Measurements from ENCODE around the gene ZNF385B.

ZNF385B gene

DNA sequence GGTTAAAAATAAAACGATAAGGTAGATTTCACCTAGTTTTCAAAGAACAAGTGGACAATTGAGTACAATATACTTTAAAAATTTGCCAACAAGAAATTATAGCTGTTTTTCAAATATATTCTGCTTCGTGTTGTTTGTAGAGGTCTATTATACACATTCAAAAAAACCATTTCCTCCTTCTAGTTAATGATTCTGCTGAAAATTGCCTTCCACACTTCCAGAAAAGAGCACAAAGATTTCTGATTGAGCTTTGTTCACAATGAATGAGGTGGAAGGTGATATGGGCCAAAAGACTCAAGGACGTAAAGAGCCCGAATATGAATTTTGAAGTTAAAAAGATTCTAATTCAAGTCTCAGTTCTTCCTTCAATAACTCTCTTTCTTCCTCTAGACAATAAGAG, 319.8 kb downstream of the ZNF385B start:
- TF ChIP-seq MYC (IDR thresholded peaks at IDR 0.05; ENCODE audit: low read depth, low read length), result no peak
- TF ChIP-seq, protein P1, sequence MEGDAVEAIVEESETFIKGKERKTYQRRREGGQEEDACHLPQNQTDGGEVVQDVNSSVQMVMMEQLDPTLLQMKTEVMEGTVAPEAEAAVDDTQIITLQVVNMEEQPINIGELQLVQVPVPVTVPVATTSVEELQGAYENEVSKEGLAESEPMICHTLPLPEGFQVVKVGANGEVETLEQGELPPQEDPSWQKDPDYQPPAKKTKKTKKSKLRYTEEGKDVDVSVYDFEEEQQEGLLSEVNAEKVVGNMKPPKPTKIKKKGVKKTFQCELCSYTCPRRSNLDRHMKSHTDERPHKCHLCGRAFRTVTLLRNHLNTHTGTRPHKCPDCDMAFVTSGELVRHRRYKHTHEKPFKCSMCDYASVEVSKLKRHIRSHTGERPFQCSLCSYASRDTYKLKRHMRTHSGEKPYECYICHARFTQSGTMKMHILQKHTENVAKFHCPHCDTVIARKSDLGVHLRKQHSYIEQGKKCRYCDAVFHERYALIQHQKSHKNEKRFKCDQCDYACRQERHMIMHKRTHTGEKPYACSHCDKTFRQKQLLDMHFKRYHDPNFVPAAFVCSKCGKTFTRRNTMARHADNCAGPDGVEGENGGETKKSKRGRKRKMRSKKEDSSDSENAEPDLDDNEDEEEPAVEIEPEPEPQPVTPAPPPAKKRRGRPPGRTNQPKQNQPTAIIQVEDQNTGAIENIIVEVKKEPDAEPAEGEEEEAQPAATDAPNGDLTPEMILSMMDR (IDR thresholded peaks at IDR 0.05; ENCODE audit: low read depth, low read length), result no peak
- no peak for TF ChIP-seq MAX (IDR thresholded peaks at IDR 0.05; ENCODE audit: low read depth, low read length)
- TF ChIP-seq POLR2A (IDR thresholded peaks at IDR 0.05; ENCODE audit: extremely low read depth, insufficient read length), result no peak
- H3K4me3 ChIP-seq (ENCODE audit: low read depth, low read length), result no peak overlapping the region
- DNase-seq (ENCODE audit: low read depth), result no peak

- TF ChIP-seq MYC (IDR thresholded peaks at IDR 0.05; ENCODE audit: low read depth, low read length) (no peak), POLR2A (IDR thresholded peaks at IDR 0.05; ENCODE audit: extremely low read depth, insufficient read length) (no peak), MAX (IDR thresholded peaks at IDR 0.05; ENCODE audit: low read depth, low read length) (no peak)
- TF ChIP-seq, protein P1 (IDR thresholded peaks at IDR 0.05; ENCODE audit: low read depth, low read length), result no peak
- DNase-seq (ENCODE audit: low read depth), result no peak
- H3K4me3 ChIP-seq (ENCODE audit: low read depth, low read length), result no peak overlapping the region
Measured at GRCh38 chr2:179539124-179539511, 322.3 kb downstream of the ZNF385B start.

- DNase-seq (ENCODE audit: low read depth), result no peak
- TF ChIP-seq, protein P1 (IDR thresholded peaks at IDR 0.05; ENCODE audit: low read depth, low read length), result no peak
- TF ChIP-seq MAX (IDR thresholded peaks at IDR 0.05; ENCODE audit: low read depth, low read length), result no peak
- TF ChIP-seq MYC (IDR thresholded peaks at IDR 0.05; ENCODE audit: low read depth, low read length), result no peak
- no peak for TF ChIP-seq POLR2A (IDR thresholded peaks at IDR 0.05; ENCODE audit: extremely low read depth, insufficient read length)
- H3K4me3 ChIP-seq (ENCODE audit: low read depth, low read length), result no peak overlapping the region
Measured at GRCh38 chr2:179538406-179539123, 322.8 kb downstream of the ZNF385B start.

DNA sequence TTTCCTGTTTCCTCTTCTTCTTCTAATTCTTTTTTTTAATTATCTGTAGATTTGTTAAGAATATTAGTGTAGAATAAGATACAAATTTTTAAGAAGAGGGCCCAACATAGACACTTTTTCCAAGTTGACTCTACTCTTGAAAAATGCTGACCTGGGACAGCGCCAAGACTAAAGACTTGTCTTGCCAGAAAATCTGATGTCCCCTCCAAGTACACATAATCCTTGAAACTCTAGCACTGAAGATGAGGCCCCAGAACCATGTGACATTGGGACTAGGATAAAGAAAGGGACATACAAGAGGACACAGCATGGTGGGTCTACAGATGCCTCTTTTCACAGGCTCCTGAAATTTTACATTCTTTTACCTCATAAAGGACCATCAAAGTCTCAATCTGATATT, 325.2 kb downstream of the ZNF385B start:
- TF ChIP-seq MAX (IDR thresholded peaks at IDR 0.05; ENCODE audit: low read depth, low read length) (no peak), MYC (IDR thresholded peaks at IDR 0.05; ENCODE audit: low read depth, low read length) (no peak), POLR2A (IDR thresholded peaks at IDR 0.05; ENCODE audit: extremely low read depth, insufficient read length) (no peak)
- TF ChIP-seq, protein P1 (IDR thresholded peaks at IDR 0.05; ENCODE audit: low read depth, low read length), result no peak
- H3K4me3 ChIP-seq (ENCODE audit: low read depth, low read length), result no peak overlapping the region
- DNase-seq (ENCODE audit: low read depth), result no peak

DNA sequence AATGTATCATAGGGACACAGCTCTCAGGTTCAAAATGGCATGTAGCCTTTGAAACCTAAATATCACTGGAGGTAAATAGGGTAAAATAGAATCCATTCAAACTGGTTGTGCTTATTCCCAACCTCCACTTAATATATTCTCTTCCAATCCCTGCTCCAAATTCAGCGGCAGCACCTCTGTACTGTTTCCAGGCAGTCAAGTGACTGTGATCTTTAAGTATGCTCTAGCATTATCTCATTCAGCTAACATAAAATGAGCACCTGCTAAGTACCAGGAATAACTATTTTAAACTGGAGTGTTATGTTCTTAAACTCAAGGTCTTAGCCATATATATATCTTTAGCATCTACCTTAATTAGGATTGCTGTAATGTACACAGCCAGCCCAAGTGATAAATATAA, 327.5 kb downstream of the ZNF385B start:
- no peak overlapping the region for H3K4me3 ChIP-seq (ENCODE audit: low read depth, low read length)
- TF ChIP-seq, protein P1 (IDR thresholded peaks at IDR 0.05; ENCODE audit: low read depth, low read length), result no peak
- TF ChIP-seq MAX (IDR thresholded peaks at IDR 0.05; ENCODE audit: low read depth, low read length) (no peak), MYC (IDR thresholded peaks at IDR 0.05; ENCODE audit: low read depth, low read length) (no peak), POLR2A (IDR thresholded peaks at IDR 0.05; ENCODE audit: extremely low read depth, insufficient read length) (no peak)
- no peak for DNase-seq (ENCODE audit: low read depth)

All from NB4 (cell line).